IMR-90 (cell line): ENCODE results near the gene FAM181B.

Experiments
- CEBPB ChIP-seq: IDR thresholded peaks from 2 replicates; pipeline ENCODE4 v1.6.1; 2012; ENCODE audit warnings: low read depth, low read length, improper control_type of control experiment
- CTCF ChIP-seq: conservative IDR thresholded peaks from 2 replicates; pipeline ENCODE4 v1.5.1; 2012; ENCODE audit warnings: mild to moderate bottlenecking, low read depth, low read length, improper control_type of control experiment
- MAZ ChIP-seq: IDR thresholded peaks from 2 replicates; pipeline ENCODE4 v1.6.1; 2012; ENCODE audit warnings: low read depth, mild to moderate bottlenecking, low read length, improper control_type of control experiment, moderate library complexity, borderline replicate concordance
- MXI1 ChIP-seq: IDR thresholded peaks from 2 replicates; pipeline ENCODE4 v1.6.1; 2012; ENCODE audit warnings: low read depth, mild to moderate bottlenecking, low read length, moderate library complexity, borderline replicate concordance
- POLR2A ChIP-seq: IDR thresholded peaks from 2 replicates; pipeline ENCODE4 v1.6.1; 2012; ENCODE audit warnings: mild to moderate bottlenecking, low read depth, low read length
- RAD21 ChIP-seq: IDR thresholded peaks from 2 replicates; pipeline ENCODE4 v1.6.1; 2012; ENCODE audit warnings: low read length, improper control_type of control experiment
- SMC3 ChIP-seq: fragments of 150-350 bp; IDR thresholded peaks from 2 replicates; pipeline ENCODE4 v1.6.1; 2016; ENCODE audit warnings: low read depth, mild to moderate bottlenecking, antibody characterized with exemption, low read length, moderate library complexity
- TF ChIP-seq, protein P1 (sequence below): fragments of 150-350 bp; IDR thresholded peaks from 2 replicates; pipeline ENCODE4 v1.6.1; 2017; ENCODE audit warnings: mild to moderate bottlenecking, antibody characterized with exemption, low read length, low read depth

GRCh38 chr11:82686211-82686610 lies 47.5 kb downstream of the FAM181B start:
- TF ChIP-seq CTCF = no peak
- TF ChIP-seq RAD21 = no peak
- TF ChIP-seq SMC3 = no peak
- TF ChIP-seq CEBPB = no peak
- no peak for TF ChIP-seq POLR2A
- TF ChIP-seq MXI1 = no peak
- TF ChIP-seq MAZ = no peak
- TF ChIP-seq, protein P1, sequence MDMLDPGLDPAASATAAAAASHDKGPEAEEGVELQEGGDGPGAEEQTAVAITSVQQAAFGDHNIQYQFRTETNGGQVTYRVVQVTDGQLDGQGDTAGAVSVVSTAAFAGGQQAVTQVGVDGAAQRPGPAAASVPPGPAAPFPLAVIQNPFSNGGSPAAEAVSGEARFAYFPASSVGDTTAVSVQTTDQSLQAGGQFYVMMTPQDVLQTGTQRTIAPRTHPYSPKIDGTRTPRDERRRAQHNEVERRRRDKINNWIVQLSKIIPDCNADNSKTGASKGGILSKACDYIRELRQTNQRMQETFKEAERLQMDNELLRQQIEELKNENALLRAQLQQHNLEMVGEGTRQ = no peak
